Middle frontal gyrus (tissue), 1 donor: ENCODE data around the gene PDE9A.
"Not testable (repeated sequence)": the region's sequence is repeated elsewhere in the genome, so short reads cannot be mapped to it uniquely, and the experiment has no call there.

ENCODE experiments used
- DNase-seq: peaks from one replicate; pipeline ENCODE4 v3.0.0-alpha.2; 2015; ENCODE audit warnings: low spot score; ENCODE audit errors: extremely low spot score

Gene PDE9A

DNA sequence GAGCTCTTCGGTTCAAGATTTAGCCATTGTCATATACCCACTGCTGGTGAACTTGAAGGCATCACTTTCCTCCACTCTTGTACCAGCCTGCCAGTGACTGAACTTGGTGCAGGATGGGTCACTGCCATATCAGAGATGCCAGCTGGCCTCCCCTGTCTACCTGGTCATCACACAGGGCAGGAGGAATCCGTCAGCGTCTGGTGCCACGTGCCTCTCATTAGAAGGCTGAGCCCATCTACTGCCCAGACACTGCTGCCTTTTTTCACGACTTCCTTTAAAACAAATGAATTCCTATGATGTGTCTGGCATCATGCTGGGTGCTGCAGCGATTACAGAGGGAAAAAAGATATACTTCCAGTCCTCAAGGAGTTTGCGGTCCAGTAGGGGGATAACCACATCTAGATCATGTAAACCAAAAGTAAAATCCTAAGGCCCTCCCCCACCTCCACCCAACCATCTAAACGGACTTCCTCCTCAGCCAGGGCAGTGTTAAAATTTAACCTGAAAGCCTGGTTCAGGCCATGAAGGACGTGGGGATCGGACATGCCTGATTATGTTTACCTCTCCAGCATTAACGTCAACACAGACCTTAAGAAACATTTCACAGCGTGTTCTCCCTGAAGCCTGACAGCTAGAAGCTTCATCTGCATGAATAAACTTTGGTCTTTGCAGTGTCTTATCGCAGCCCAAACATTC, 29.2 kb upstream of the PDE9A start:
- no peak for DNase-seq

DNA sequence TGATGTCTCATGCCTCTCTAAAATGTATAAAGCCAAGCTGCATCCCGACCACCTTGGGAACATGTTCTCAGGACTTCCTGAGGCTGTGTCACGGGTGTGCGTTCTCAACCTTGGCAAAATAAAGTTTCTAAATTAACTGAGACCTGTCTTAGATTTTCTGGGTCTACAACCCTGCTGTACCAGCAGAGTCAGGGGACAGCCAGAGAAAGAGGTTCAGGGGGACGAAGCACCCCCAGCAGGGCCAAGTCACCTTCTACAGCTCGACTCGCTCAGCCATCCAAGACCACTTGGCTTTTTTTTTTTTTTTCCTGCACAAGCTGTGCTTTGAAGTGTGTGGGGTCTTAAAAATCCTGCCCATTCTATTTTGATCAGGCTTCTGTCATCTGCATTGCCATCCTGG, 28.5 kb upstream of the PDE9A start:
- DNase-seq: no peak

- DNase-seq: no peak
Observed at GRCh38 chr21:42626171-42626570, 27.2 kb upstream of the PDE9A start.

DNA sequence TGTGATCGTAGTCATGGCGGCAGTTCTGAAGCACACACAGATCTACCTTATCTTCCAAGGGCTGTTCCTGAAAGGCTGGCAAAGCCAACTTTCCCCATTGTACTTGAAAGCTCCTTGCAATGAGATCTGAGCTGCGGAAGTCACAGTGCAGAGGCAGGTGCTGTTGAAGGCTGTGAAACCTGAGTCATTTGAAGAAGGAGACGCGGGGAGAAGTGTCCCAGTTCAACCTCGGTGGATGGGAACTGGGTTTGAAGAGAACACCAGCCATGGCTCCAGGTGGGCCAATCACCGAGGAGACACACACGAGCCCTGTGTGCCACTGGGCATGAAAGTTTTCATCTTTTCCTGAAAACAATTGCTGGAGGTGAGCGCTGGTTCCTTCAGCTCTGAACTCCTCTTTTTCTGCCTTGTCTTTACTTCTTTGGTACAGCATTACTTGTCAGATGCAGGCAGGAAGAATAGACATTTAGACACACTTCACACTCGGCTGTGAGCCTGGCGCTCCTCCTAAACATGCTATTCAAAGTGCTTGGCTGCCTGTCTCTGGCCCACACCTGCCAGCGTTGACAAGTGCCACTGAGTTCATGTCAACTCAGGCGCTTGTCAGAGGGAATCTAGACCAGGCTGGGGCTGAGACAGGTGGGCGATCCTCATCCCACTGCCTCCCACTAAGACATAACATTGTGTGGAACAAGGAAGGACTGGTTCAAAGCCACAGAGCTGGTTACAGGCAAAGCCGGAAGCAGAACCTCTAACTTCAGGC, 25.7 kb upstream of the PDE9A start:
- no peak for DNase-seq

DNA sequence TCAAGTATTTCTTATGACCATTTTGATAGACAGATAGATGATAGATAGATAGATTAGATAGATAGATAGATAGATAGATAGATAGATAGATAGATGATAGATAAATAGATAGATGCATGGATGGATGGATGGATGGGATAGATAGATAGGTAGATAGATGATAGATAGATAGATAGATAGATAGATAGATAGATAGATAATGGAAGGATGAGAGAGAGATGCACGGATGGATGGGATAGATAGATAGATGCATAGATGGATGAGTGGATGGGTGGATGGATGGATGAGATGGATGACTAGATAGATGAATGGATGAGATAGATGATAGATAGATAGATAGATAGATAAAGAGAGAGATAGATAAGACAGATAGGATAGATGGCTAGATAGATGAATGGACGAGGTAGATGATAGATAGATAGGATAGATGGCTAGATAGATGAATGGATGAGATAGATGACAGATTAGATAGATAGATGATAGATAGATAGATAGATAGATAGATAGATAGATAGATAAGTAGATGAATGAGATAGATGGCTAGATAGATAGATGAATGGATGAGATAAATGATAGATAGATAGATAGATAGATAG, 24.9 kb upstream of the PDE9A start:
- not testable (repeated sequence) for DNase-seq

GRCh38 chr21:42629933-42630589, 23.4 kb upstream of the PDE9A start:
- DNase-seq: no peak

DNA sequence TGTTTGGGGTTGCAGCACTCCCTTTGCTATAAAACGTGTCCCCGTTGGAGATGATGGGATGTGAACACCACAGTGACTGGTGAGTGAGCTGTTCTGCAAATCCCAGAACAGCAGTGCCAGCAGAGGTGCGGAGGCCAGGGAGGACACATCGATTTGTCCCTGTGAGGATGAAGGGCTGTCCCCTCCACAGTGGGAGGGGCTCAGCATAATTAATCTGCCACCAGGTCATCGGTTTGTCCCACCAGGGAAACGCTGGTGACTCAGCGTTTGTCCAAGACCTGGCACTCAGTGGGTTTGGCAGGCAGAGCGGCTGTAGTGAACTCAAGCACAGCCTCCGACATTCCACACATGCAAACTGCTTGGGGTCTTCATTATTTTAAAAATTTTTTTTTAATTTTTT, 22.8 kb upstream of the PDE9A start:
- no peak for DNase-seq

DNA sequence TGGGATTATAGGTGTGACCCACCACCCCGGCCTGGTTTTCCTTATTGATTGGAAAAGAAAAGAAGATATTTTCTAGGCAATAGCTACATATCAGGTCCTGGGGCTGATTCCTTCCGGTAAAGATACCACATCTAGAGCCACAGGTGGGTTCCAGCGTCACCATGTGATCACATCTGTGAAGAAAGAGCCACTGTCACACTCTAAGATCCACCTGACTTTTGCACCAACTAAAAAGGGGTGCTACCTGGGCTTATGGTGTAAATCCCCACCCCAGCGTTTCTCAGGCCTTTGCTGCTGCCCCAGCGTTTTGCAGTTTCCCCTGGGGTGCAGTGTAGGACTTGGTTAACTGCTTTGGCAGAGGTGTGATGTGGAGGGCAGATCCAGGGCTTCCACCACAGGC, 22.3 kb upstream of the PDE9A start:
- no peak for DNase-seq

DNA sequence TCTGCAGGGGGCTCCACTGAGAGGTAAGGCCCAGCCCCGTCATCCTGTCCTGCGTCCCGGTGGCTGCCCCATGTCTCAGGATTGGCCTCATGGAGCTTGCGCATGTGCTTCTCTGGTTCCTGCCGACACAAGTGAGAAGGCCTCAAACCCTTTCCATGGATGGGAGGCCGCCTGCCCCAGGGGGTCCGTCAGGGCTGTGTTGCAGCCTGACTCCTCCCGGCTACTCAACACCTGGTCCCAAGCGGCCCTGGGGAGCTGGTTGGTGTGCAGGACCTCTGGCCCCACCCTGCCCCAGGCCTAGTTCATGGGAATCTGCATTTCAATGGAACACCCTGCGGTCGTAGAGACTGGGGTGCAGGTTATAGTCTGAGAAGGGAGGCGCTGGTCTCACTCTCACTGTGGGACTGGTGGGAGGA, 21.1 kb upstream of the PDE9A start:
- no peak for DNase-seq

- no peak for DNase-seq
Observed at GRCh38 chr21:42632771-42633690, 20.4 kb upstream of the PDE9A start.

DNA sequence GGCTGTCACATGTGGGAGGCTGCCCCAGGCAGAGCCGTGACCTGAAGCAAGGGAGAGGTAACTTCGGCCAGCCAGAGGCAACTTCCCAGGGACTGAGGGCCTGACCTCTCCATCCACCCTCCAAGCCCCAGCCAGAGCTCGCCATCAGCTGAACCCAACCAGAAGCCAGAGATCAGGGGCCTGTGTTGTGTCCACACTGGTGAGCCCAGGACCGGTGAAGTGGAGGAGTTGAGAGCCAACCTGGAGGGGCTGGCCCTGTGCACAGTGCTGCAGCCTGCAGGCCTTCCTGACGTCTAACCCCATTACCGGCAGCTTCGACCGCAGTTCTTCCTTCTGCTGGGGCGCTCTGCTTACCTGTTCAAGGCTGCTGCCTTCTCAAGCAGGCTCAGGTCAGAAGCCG, 19.6 kb upstream of the PDE9A start:
- no peak for DNase-seq

DNA sequence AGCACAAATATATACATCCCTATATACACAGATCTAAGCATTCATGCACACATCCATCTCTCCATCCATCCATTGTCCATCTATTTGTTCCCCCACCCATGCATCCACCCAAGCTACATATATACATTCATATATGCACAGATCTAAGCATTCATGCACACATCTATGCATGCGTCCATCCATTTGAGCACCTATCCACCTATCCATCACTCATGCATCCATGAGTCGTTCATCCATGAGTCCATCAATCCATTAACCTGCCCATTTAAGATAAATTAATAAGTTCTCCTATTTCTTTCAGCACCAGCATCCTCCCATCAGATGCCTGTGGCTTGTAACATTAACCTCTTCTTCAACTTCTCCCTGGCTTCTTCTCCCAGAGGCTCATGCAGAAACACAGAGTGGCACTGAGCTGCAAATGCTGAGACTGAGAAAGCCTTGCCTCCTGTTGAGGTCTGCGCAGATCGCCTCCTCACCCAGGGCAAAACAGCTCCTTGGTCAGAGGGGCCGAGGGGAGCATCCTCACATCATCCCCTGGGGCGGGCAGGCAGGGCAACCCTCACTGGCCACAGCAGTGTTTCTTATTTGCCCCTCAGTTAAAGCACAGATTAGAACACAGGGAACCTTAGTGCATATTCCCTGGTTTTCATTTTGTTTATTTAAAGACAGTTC, 17.4 kb upstream of the PDE9A start:
- no peak for DNase-seq

- no peak for DNase-seq
Observed at GRCh38 chr21:42636520-42637266, 16.7 kb upstream of the PDE9A start.

- no peak for DNase-seq
Observed at GRCh38 chr21:42637267-42638041, 16.0 kb upstream of the PDE9A start.

DNA sequence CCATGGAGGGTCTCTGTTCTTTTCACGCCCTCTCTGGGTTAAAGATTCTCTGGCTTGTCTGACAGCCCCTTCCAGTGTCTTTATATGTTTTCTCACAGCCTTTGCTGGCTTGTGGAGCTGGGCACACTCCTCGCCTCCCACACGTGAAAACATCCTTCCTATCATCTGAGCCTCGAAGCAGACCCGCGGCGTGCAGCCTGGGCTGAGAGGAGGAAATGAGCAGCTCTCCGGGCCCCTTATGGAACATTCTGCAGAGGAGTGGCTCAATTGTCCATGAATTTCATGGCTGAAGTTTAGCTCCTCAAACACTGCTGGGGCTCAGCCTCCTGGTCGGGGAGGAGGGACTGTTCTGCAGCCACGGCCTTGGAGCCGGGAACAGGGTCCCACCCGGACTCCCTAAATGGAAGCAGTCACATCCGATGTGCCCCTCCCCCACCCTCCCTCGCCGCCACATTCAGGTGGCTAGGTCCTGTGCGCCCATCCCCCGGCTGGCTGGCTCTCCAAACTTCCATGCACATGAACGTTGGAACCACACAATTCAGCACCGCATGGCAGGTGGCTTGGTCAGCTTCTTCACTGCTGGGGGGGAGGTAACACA, 15.1 kb upstream of the PDE9A start:
- DNase-seq: no peak

DNA sequence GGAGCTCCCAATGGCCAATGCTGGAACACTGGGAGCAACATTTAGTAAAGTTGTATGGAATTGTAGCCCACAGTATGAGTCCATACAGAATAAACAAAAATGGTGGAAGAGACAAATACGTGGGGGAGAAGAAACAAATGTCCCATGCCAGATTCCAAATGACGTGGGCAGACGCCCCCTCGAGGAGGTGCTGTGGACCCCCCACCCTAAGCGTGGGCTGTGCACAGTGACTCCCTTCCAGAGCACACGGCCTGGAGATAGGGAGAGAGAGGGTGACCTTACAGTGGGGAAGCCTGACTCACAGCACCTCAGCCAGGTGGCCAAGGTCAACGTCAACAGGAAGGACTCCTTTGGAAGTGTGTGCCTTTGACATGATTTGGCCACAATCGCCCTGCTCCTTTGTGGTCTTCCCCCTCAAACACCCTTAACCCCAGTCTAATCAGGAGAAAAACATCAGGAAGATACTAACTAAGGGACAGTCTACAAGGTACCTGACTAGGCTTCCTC, 13.7 kb upstream of the PDE9A start:
- no peak for DNase-seq

- no peak for DNase-seq
Observed at GRCh38 chr21:42640486-42640885, 12.9 kb upstream of the PDE9A start.
